SK-N-SH (cell line): ENCODE data around the gene TSNAXIP1. TPM values are rescaled to one million over a fixed set of nuclear protein-coding genes. Genes with fewer than 3 reads are reported as not detected.
A peak's percentile ranks its signal among the peaks of the same experiment; 100 is the strongest.

Experiments used
- CHD2 ChIP-seq: fragments of 150-350 bp; IDR thresholded peaks from 2 replicates; pipeline ENCODE4 v1.6.1; 2018; ENCODE audit warnings: low read length; ENCODE audit not compliant: partially characterized antibody
- EZH2phosphoT487 ChIP-seq: fragments of 200-600 bp; sonication (generic); IDR thresholded peaks from 2 replicates; pipeline ENCODE4 v1.6.1; 2017; ENCODE audit warnings: low read depth, mixed run types, mild to moderate bottlenecking, antibody characterized with exemption, moderate library complexity, borderline replicate concordance
- FOSL2 ChIP-seq: IDR thresholded peaks from 2 replicates; pipeline ENCODE4 v1.4.0; 2012; ENCODE audit warnings: low read depth, mild to moderate bottlenecking, moderate library complexity, borderline replicate concordance
- FOXJ3 ChIP-seq: sonication (generic); formaldehyde crosslinking; IDR thresholded peaks from 2 replicates; pipeline ENCODE4 v1.5.1; 2020; ENCODE audit warnings: mild to moderate bottlenecking, missing genetic modification reagents
- FOXM1 ChIP-seq: IDR thresholded peaks from 2 replicates; pipeline ENCODE4 v1.4.0; 2012; ENCODE audit warnings: low read depth, mild to moderate bottlenecking
- GATA2 ChIP-seq: sonication (generic); formaldehyde crosslinking; IDR thresholded peaks from 2 replicates; pipeline ENCODE4 v1.5.0; 2020; ENCODE audit warnings: mild to moderate bottlenecking, missing genetic modification reagents
- IRF3 ChIP-seq: fragments of 150-350 bp; IDR thresholded peaks from 2 replicates; pipeline ENCODE4 v1.6.1; 2016; ENCODE audit warnings: mild to moderate bottlenecking, low read depth, low read length
- MAX ChIP-seq: IDR thresholded peaks from 2 replicates; pipeline ENCODE4 v1.4.0; 2012; ENCODE audit warnings: low read depth
- MEF2A ChIP-seq: IDR thresholded peaks from 2 replicates; pipeline ENCODE4 v1.4.0; 2012; ENCODE audit warnings: low read depth, borderline replicate concordance
- POLR2AphosphoS5 ChIP-seq: IDR thresholded peaks from 2 replicates; pipeline ENCODE4 v1.6.1; 2012; ENCODE audit warnings: low read depth, low read length
- RAD21 ChIP-seq: IDR thresholded peaks from 2 replicates; pipeline ENCODE4 v1.6.1; 2012; ENCODE audit warnings: mild to moderate bottlenecking, low read length
- RCOR1 ChIP-seq: fragments of 150-350 bp; IDR thresholded peaks from 2 replicates; pipeline ENCODE4 v1.6.1; 2017; ENCODE audit warnings: antibody characterized with exemption, low read length
- REST ChIP-seq: IDR thresholded peaks from 2 replicates; pipeline ENCODE4 v1.6.1; 2012; ENCODE audit warnings: mild to moderate bottlenecking, low read depth, low read length, moderate library complexity
- RXRA ChIP-seq: IDR thresholded peaks from 2 replicates; pipeline ENCODE4 v1.4.0; 2012; ENCODE audit warnings: low read depth, mild to moderate bottlenecking, borderline replicate concordance
- SIN3A ChIP-seq: IDR thresholded peaks from 2 replicates; pipeline ENCODE4 v1.6.1; 2012; ENCODE audit warnings: low read depth, mild to moderate bottlenecking, low read length, moderate library complexity, borderline replicate concordance
- SMC3 ChIP-seq: IDR thresholded peaks from 2 replicates; pipeline ENCODE4 v1.6.1; 2012; ENCODE audit warnings: low read depth, low read length, improper control_type of control experiment
- USF1 ChIP-seq: IDR thresholded peaks from 2 replicates; pipeline ENCODE4 v1.4.0; 2012; ENCODE audit warnings: low read depth, borderline replicate concordance
- USF2 ChIP-seq: fragments of 150-350 bp; IDR thresholded peaks from 2 replicates; pipeline ENCODE4 v1.6.1; 2017; ENCODE audit warnings: antibody characterized with exemption, low read length, low read depth, borderline replicate concordance
- YY1 ChIP-seq: IDR thresholded peaks from 2 replicates; pipeline ENCODE4 v1.4.0; 2012; ENCODE audit warnings: low read depth, mild to moderate bottlenecking
- ZBTB33 ChIP-seq: IDR thresholded peaks from 2 replicates; pipeline ENCODE4 v1.4.0; 2012; ENCODE audit warnings: low read depth, borderline replicate concordance
- polyA plus RNA-seq, 3 experiments: library from polyadenylated mRNA; depleted of rRNA; stranded (reverse); fragments of >200 nt; gene quantifications; 2 replicates each; pipeline ENCODE4 v1.2.3, GENCODE V29; 2012

The TSNAXIP1 gene
- polyA plus RNA-seq, 1 of the 3 experiments (the other 2 are of a cell fraction), result 4.4 TPM

GRCh38 chr16:67841816-67842508 is 35.3 kb downstream of the TSNAXIP1 start, which contains the start of gene THAP11 (continued):
- TF ChIP-seq SMC3 (peak; percentile 43; the same call in 1 of the 2 replicates), USF2 (no peak; the same call in 1 of the 2 replicates), RCOR1 (no peak), CHD2 (peak; percentile 85), MAX (peak; percentile 64; the same call in 1 of the 2 replicates), YY1 (no peak), GATA2 (CRISPR knock-in tag) (no peak), RXRA (no peak), RAD21 (peak; percentile 23), SIN3A (no peak; the same call in 1 of the 2 replicates), REST (no peak), ZBTB33 (no peak), FOXJ3 (CRISPR knock-in tag) (no peak), FOXM1 (no peak), EZH2phosphoT487 (no peak), IRF3 (no peak), POLR2AphosphoS5 (no peak), USF1 (no peak), FOSL2 (no peak), MEF2A (no peak)
- TF ChIP-seq, all 33 proteins: peak for 10
